GM12872 (cell line): ENCODE data around the gene HOXC11.

ENCODE experiments used
- TF ChIP-seq, protein P1 (sequence below): IDR thresholded peaks from 3 replicates; pipeline ENCODE4 v1.5.1; 2011; ENCODE audit warnings: low read depth, mild to moderate bottlenecking, low read length, moderate library complexity; ENCODE audit not compliant: insufficient read depth

HOXC11 gene

DNA sequence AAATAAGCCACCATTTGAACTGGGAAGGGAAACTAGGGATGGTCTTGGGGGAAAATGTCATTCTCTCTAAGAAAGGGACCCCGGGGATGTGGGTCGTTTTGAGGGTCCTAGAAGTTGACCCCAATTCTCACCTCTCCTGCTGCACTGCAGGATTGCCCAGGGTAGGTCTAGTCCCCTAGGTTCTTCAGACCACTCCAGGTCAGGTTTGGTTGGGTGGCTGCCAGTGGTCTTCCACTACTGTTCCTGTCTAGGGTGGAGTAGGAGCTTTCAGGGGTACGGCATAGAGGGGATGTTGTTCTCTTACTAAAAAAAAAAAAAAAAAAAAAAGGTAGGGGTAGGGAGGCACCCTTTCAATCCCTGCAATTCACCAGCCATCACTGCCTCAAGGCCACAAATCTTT, 43.1 kb downstream of the HOXC11 start:
- TF ChIP-seq, protein P1, sequence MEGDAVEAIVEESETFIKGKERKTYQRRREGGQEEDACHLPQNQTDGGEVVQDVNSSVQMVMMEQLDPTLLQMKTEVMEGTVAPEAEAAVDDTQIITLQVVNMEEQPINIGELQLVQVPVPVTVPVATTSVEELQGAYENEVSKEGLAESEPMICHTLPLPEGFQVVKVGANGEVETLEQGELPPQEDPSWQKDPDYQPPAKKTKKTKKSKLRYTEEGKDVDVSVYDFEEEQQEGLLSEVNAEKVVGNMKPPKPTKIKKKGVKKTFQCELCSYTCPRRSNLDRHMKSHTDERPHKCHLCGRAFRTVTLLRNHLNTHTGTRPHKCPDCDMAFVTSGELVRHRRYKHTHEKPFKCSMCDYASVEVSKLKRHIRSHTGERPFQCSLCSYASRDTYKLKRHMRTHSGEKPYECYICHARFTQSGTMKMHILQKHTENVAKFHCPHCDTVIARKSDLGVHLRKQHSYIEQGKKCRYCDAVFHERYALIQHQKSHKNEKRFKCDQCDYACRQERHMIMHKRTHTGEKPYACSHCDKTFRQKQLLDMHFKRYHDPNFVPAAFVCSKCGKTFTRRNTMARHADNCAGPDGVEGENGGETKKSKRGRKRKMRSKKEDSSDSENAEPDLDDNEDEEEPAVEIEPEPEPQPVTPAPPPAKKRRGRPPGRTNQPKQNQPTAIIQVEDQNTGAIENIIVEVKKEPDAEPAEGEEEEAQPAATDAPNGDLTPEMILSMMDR, result no peak

GRCh38 chr12:54016478-54016964, 43.6 kb downstream of the HOXC11 start:
- TF ChIP-seq, protein P1, result no peak

DNA sequence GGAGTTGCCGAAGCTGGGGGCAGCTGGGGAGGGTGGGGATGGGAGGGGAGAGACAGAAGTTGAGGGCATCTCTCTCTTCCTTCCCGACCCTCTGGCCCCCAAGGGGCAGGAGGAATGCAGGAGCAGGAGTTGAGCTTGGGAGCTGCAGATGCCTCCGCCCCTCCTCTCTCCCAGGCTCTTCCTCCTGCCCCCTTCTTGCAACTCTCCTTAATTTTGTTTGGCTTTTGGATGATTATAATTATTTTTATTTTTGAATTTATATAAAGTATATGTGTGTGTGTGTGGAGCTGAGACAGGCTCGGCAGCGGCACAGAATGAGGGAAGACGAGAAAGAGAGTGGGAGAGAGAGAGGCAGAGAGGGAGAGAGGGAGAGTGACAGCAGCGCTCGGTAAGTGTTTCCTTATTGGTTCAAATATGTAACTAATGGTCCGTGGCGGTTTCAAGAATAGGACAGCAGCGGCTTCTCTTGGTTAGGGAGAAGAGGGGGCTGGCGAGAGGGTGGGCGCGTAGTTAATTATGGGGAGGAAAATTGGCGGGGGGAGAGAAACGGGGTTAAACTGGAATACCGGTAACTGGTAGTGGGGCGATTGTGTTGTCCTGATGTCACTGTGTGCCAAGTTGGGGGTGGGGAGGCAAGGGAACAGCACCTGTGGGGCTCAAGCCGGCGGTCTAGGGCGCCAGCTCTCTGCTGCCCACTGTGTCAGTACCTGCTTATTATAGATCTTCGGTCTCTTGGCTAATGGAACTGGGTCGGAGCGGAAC, 44.3 kb downstream of the HOXC11 start:
- TF ChIP-seq, protein P1, result no peak

DNA sequence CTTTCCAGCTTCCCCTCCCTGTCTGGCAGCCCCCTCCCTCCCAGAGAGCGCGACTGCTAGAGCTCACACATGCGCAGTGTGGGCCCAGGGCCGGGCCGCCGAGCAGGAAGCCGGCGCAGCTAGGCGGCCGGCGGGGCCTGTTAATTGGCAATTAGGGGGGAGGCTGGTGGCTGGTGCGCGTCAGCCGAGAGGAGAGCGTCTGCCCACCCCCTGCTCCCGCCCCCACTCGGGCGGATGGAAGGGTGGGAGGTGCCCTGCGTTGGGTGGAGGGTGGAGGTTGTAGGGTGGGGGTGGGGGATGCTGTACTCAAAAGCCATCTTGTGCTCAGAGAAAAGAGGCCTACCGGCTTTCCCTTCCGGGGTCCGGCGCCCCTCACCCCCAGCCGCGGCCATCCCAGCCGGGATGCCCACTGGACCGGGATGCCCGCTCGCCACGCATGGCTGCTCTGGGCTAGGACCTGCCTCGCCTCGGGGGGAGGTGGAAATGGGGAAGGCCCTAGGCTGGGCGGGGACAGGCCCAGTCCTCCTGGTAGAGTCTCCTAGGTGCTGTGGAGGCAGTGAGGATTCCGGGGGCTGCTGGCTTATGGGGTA, 45.0 kb downstream of the HOXC11 start:
- TF ChIP-seq, protein P1, result no peak

GRCh38 chr12:54018468-54018984, 45.6 kb downstream of the HOXC11 start:
- TF ChIP-seq, protein P1, result no peak

DNA sequence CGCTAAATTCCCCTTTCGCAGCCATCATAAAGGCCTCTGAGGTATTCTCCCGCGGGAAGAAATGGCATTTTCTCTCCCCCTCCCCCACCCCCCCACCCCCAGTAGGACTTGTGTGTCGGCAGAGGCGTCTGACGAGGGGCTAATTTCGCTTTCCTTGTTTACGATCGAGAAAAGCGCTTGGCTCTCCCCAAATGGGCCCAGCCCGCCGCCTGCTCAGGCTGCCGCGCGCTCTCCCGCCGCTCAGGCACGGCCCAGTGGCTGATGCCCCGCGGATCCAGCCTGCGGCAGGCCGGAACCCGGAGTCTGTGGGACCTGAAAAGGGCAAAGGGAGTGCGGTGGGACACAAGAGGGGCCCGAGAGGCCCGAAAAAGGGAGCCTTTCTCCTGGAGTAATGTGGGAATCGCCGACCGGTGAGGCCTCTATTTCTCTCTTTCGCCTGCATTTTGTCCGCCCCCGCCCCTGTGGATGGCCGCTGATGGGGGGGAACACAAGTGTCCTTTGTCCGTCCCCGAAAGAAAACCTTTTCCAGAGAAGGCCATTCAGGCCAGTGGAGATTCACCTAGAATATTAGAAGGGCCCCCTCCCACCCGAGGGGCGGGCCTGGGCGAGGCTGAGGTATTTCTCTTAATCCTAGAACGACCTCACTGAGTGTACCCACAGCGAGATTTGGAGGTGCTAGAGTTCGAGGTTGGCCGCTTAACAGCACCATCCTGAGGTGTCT, 46.3 kb downstream of the HOXC11 start:
- TF ChIP-seq, protein P1, result no peak
